ENCODE measurements around the gene HPD. TPM values are rescaled to one million over a fixed set of nuclear protein-coding genes. Genes with fewer than 3 reads are reported as not detected.

HPD gene
- polyA plus RNA-seq, 3 donors: 0.19 to 0.75 TPM; not detected in 1

GRCh38 chr12:121898287-121898686 is 39.6 kb upstream of the HPD start:
- H3K4me1 Mint-ChIP-seq: peaks cover 4% of the 10 kb centered on the region
- peaks cover 0 to 4% (median 0%) of the 10 kb centered on the region in 7 donors for H3K9me3 Mint-ChIP-seq
- H3K4me1 ChIP-seq (ENCODE audit: control insufficient read depth in 1 of 2, insufficient read depth in 2 of 2, low read length in 2 of 2): no peaks in the 10 kb centered on the region
- H3K4me3 ChIP-seq (replicated peaks in 1 of 3; ENCODE audit: low read depth in 2 of 3, low read length in 3 of 3): no peak overlapping the region
- H3K4me3 Mint-ChIP-seq: no peak overlapping the region
- H4K20me1 ChIP-seq (ENCODE audit: insufficient read depth, low read length): peaks cover 20% of the 10 kb centered on the region
- DNase-seq: no peak
- H2AFZ ChIP-seq (ENCODE audit: insufficient read depth, low read depth, low read length, poor library complexity, severe bottlenecking): no peak overlapping the region
- intact Hi-C loops (cut with micrococcal nuclease): no loop called here
- H3K27me3 Mint-ChIP-seq (ENCODE audit: low read depth in 3 of 3): peaks cover 0 to 2% (median 0%) of the 10 kb centered on the region in 3 donors
- H3K9ac ChIP-seq (ENCODE audit: insufficient read depth, low read length, poor library complexity, severe bottlenecking): no peak overlapping the region
- H3K79me2 ChIP-seq (ENCODE audit: insufficient read depth, low read length): peaks cover 28% of the 10 kb centered on the region
- H3K9me3 ChIP-seq (replicated peaks in 1 of 2; ENCODE audit: control insufficient read depth in 1 of 2, insufficient read depth in 1 of 2, low read length in 2 of 2): no peaks in the 10 kb centered on the region
- peaks cover 66 to 97% of the 10 kb centered on the region in 2 donors for H3K36me3 ChIP-seq (replicated peaks in 1 of 2; ENCODE audit: control insufficient read depth in 1 of 2, insufficient read depth in 2 of 2, low read length in 2 of 2)
- H3K36me3 Mint-ChIP-seq: peaks cover 74 to 87% of the 10 kb centered on the region in 2 donors
- no peak overlapping the region for H3K4me2 ChIP-seq (replicated peaks; ENCODE audit: extremely low read depth, low read length, poor library complexity, severe bottlenecking)
- H3K27ac Mint-ChIP-seq: no peak overlapping the region
- TF ChIP-seq CTCF (IDR thresholded peaks at IDR 0.05): no peak
- 100% methylated on average over 1 of the region's 5 CpGs for WGBS (ENCODE audit: insufficient coverage)
- no peak overlapping the region for H3K27ac ChIP-seq (ENCODE audit: low read depth in 1 of 2, low read length in 2 of 2)
- H3K27me3 ChIP-seq (ENCODE audit: control insufficient read depth in 2 of 2, insufficient read depth in 2 of 2, low read length in 2 of 2): no peaks in the 10 kb centered on the region

- H3K4me3 ChIP-seq (replicated peaks in 1 of 3; ENCODE audit: low read depth in 2 of 3, low read length in 3 of 3): no peak overlapping the region
- Mint-ChIP-seq H3K9me3 (peaks cover 0 to 4% (median 0%) of the 10 kb centered on the region in 7 donors), H3K36me3 (peaks cover 49 to 65% of the 10 kb centered on the region in 2 donors), H3K4me3 (no peak overlapping the region), H3K27ac (peak overlapping the region in 4 of 7 donors; percentile 6 to 60 (median 26)), H3K27me3 (ENCODE audit: low read depth in 3 of 3) (peaks cover 0 to 2% (median 0%) of the 10 kb centered on the region in 3 donors), H3K4me1 (peaks cover 14% of the 10 kb centered on the region)
- no peaks in the 10 kb centered on the region for H3K9me3 ChIP-seq (replicated peaks in 1 of 2; ENCODE audit: control insufficient read depth in 1 of 2, insufficient read depth in 1 of 2, low read length in 2 of 2)
- H4K20me1 ChIP-seq (ENCODE audit: insufficient read depth, low read length): peaks cover 44% of the 10 kb centered on the region
- no peaks in the 10 kb centered on the region for H3K27me3 ChIP-seq (ENCODE audit: control insufficient read depth in 2 of 2, insufficient read depth in 2 of 2, low read length in 2 of 2)
- TF ChIP-seq CTCF (IDR thresholded peaks at IDR 0.05): no peak
- H3K9ac ChIP-seq (ENCODE audit: insufficient read depth, low read length, poor library complexity, severe bottlenecking): no peak overlapping the region
- peaks cover 64% of the 10 kb centered on the region for H3K79me2 ChIP-seq (ENCODE audit: insufficient read depth, low read length)
- H3K4me2 ChIP-seq (replicated peaks; ENCODE audit: extremely low read depth, low read length, poor library complexity, severe bottlenecking): no peak overlapping the region
- H2AFZ ChIP-seq (ENCODE audit: insufficient read depth, low read depth, low read length, poor library complexity, severe bottlenecking): no peak overlapping the region
- WGBS (ENCODE audit: insufficient coverage): 89% methylated on average over 3 of the region's 7 CpGs
- DNase-seq: no peak
- peaks cover 7 to 10% of the 10 kb centered on the region in 2 donors for H3K4me1 ChIP-seq (ENCODE audit: control insufficient read depth in 1 of 2, insufficient read depth in 2 of 2, low read length in 2 of 2)
- H3K27ac ChIP-seq (ENCODE audit: low read depth in 1 of 2, low read length in 2 of 2): no peak overlapping the region
- intact Hi-C loops (cut with micrococcal nuclease): no loop called here
- H3K36me3 ChIP-seq (replicated peaks in 1 of 2; ENCODE audit: control insufficient read depth in 1 of 2, insufficient read depth in 2 of 2, low read length in 2 of 2): peaks cover 49 to 78% of the 10 kb centered on the region in 2 donors
Measured at GRCh38 chr12:121894633-121895032, 36.0 kb upstream of the HPD start.
